ENCODE data around the gene IMP3. TPM values are rescaled to one million over a fixed set of nuclear protein-coding genes. Genes with fewer than 3 reads are reported as not detected.

The IMP3 gene
- polyA plus RNA-seq, 1 donor from 2014 or later = 249 TPM

- Mint-ChIP-seq H3K27ac (peak within 1 kb of the TSS; percentile 98 to 100 (median 98)), H3K27me3 (no peaks in the 10 kb centered on the region), H3K4me3 (peak within 1 kb of the TSS; percentile 89 to 97 (median 96)), H3K9me3 (no peaks in the 10 kb centered on the region), H3K4me1 (peaks cover 7 to 14% (median 8%) of the 10 kb centered on the region in 3 donors), H3K36me3 (peaks cover 1% of the 10 kb centered on the region)
Measured at GRCh38 chr15:75625542-75626347, 14.3 kb downstream of the IMP3 start, which contains the start of gene SNUPN. Gene SNUPN, minus strand, starts transcription at chr15:75625725. Its CDS starts 4,674 bp downstream, at chr15:75621051.

GRCh38 chr15:75622505-75622904 lies 17.5 kb downstream of the IMP3 start:
- Mint-ChIP-seq H3K27me3 (no peaks in the 10 kb centered on the region), H3K27ac (no peak overlapping the region), H3K36me3 (peaks cover 1% of the 10 kb centered on the region), H3K4me1 (peaks cover 7 to 15% (median 11%) of the 10 kb centered on the region in 3 donors), H3K4me3 (peak overlapping the region in 2 of 4 donors; percentile 25 to 79), H3K9me3 (no peaks in the 10 kb centered on the region)

GRCh38 chr15:75620841-75621391 lies 19.1 kb downstream of the IMP3 start:
- Mint-ChIP-seq H3K27me3 (no peaks in the 10 kb centered on the region), H3K27ac (peak overlapping the region in 2 of 3 donors; percentile 0 to 80), H3K9me3 (no peaks in the 10 kb centered on the region), H3K4me3 (peak overlapping the region in 1 of 4 donors; percentile 29), H3K4me1 (peaks cover 3 to 9% (median 8%) of the 10 kb centered on the region in 3 donors), H3K36me3 (peaks cover 9% of the 10 kb centered on the region)

GRCh38 chr15:75620058-75620820 lies 19.8 kb downstream of the IMP3 start:
- Mint-ChIP-seq H3K4me3 (peak overlapping the region in 1 of 4 donors; percentile 29), H3K9me3 (no peaks in the 10 kb centered on the region), H3K36me3 (peaks cover 9% of the 10 kb centered on the region), H3K27ac (peak overlapping the region in 1 of 3 donors; percentile 0), H3K4me1 (peaks cover 0 to 9% (median 5%) of the 10 kb centered on the region in 3 donors), H3K27me3 (no peaks in the 10 kb centered on the region)

GRCh38 chr15:75616766-75617165 lies 23.3 kb downstream of the IMP3 start:
- Mint-ChIP-seq H3K9me3 (no peaks in the 10 kb centered on the region), H3K27me3 (no peaks in the 10 kb centered on the region), H3K4me1 (peaks cover 0 to 6% (median 3%) of the 10 kb centered on the region in 3 donors), H3K4me3 (peak overlapping the region in 1 of 4 donors; percentile 13), H3K36me3 (peaks cover 12% of the 10 kb centered on the region), H3K27ac (no peak overlapping the region)

- Mint-ChIP-seq H3K9me3 (no peaks in the 10 kb centered on the region), H3K27me3 (no peaks in the 10 kb centered on the region), H3K36me3 (peaks cover 7% of the 10 kb centered on the region), H3K4me1 (peaks cover 0 to 2% (median 2%) of the 10 kb centered on the region in 3 donors), H3K4me3 (peak overlapping the region in 1 of 4 donors; percentile 77), H3K27ac (peak overlapping the region in 2 of 3 donors; percentile 67 to 80)
Measured at GRCh38 chr15:75606711-75607699, 33.0 kb downstream of the IMP3 start.

GRCh38 chr15:75606026-75606425 lies 34.0 kb downstream of the IMP3 start:
- no peak overlapping the region for H3K27ac Mint-ChIP-seq

GRCh38 chr15:75599401-75599800 lies 40.6 kb downstream of the IMP3 start:
- Mint-ChIP-seq H3K9me3 (no peaks in the 10 kb centered on the region), H3K27me3 (no peaks in the 10 kb centered on the region), H3K4me3 (no peak overlapping the region), H3K4me1 (peaks cover 0 to 3% (median 0%) of the 10 kb centered on the region in 3 donors), H3K36me3 (peaks cover 3% of the 10 kb centered on the region), H3K27ac (no peak overlapping the region)

More at GRCh38 chr15:75606026-75606425, 34.0 kb downstream of the IMP3 start:
- H3K4me3 Mint-ChIP-seq = peak overlapping the region in 1 of 4 donors; percentile 43
- H3K27me3 Mint-ChIP-seq = no peaks in the 10 kb centered on the region
- H3K36me3 Mint-ChIP-seq = peaks cover 7% of the 10 kb centered on the region
- H3K4me1 Mint-ChIP-seq = peaks cover 0 to 2% (median 2%) of the 10 kb centered on the region in 3 donors
- no peaks in the 10 kb centered on the region for H3K9me3 Mint-ChIP-seq

GRCh38 chr15:75598361-75598760 lies 41.7 kb downstream of the IMP3 start:
- Mint-ChIP-seq H3K36me3 (peaks cover 3% of the 10 kb centered on the region), H3K4me1 (peaks cover 0 to 3% (median 0%) of the 10 kb centered on the region in 3 donors), H3K4me3 (no peak overlapping the region), H3K27ac (no peak overlapping the region), H3K9me3 (no peaks in the 10 kb centered on the region), H3K27me3 (no peaks in the 10 kb centered on the region)

- Mint-ChIP-seq H3K36me3 (peaks cover 3% of the 10 kb centered on the region), H3K27ac (peak overlapping the region in 1 of 3 donors; percentile 75), H3K9me3 (no peaks in the 10 kb centered on the region), H3K4me1 (peaks cover 0 to 3% (median 0%) of the 10 kb centered on the region in 3 donors), H3K4me3 (no peak overlapping the region), H3K27me3 (no peaks in the 10 kb centered on the region)
Measured at GRCh38 chr15:75597667-75598341, 42.2 kb downstream of the IMP3 start.

GRCh38 chr15:75596703-75597345 lies 43.2 kb downstream of the IMP3 start:
- H3K36me3 Mint-ChIP-seq = peaks cover 3% of the 10 kb centered on the region
- no peaks in the 10 kb centered on the region for H3K27me3 Mint-ChIP-seq
- peaks cover 0 to 3% (median 2%) of the 10 kb centered on the region in 3 donors for H3K4me1 Mint-ChIP-seq
- H3K4me3 Mint-ChIP-seq = no peak overlapping the region
- peak overlapping the region in 1 of 3 donors; percentile 75 for H3K27ac Mint-ChIP-seq
- no peaks in the 10 kb centered on the region for H3K9me3 Mint-ChIP-seq

GRCh38 chr15:75594276-75594675 lies 45.7 kb downstream of the IMP3 start:
- Mint-ChIP-seq H3K27me3 (no peaks in the 10 kb centered on the region), H3K27ac (no peak overlapping the region), H3K36me3 (peaks cover 3% of the 10 kb centered on the region), H3K9me3 (no peaks in the 10 kb centered on the region), H3K4me1 (peaks cover 0 to 4% (median 3%) of the 10 kb centered on the region in 3 donors), H3K4me3 (no peak overlapping the region)
